Natural killer cell (primary cell): ENCODE measurements around the gene KIRREL1. TPM values are rescaled to one million over a fixed set of nuclear protein-coding genes. Genes with fewer than 3 reads are reported as not detected.

Source experiments
- ATAC-seq, 3 donors: fragments of 150-1000 bp in 2 of 3; fragments of 200-7000 bp in 1 of 3; cut with Tn5 transposase; 1 replicate in 1 of 3; 2 replicates in 2 of 3; pipeline ENCODE4 v1.10.0; 2021; ENCODE audit warnings: mild to moderate bottlenecking in 2 of 3, moderate library complexity in 2 of 3
- DNase-seq, 2 donors: peaks; one replicate each; pipeline versions ENCODE4 v3.0.0 to v3.0.0-alpha.2; 2013 to 2021; ENCODE audit warnings: mixed read lengths in 1 of 2
- H3K27ac ChIP-seq: one replicate; pipeline ENCODE4 v1.5.1; 2013; ENCODE audit warnings: mild to moderate bottlenecking, low read length
- H3K27me3 ChIP-seq: one replicate; pipeline ENCODE4 v1.6.1; 2013; ENCODE audit warnings: low read length; ENCODE audit not compliant: control insufficient read depth, insufficient read depth
- H3K36me3 ChIP-seq: one replicate; pipeline ENCODE4 v1.6.1; 2013; ENCODE audit warnings: low read length; ENCODE audit not compliant: control insufficient read depth, insufficient read depth
- H3K4me1 ChIP-seq: one replicate; pipeline ENCODE4 v1.6.1; 2013; ENCODE audit warnings: low read length; ENCODE audit not compliant: control insufficient read depth, insufficient read depth
- H3K4me3 ChIP-seq: one replicate; pipeline ENCODE4 v1.5.1; 2013; ENCODE audit warnings: low read length
- H3K9me3 ChIP-seq: one replicate; pipeline ENCODE4 v1.6.1; 2013; ENCODE audit warnings: low read length; ENCODE audit not compliant: control insufficient read depth, insufficient read depth
- H3K27ac Mint-ChIP-seq, 2 donors: one replicate each; pipeline ENCODE4 v1.8.0; 2022; ENCODE audit warnings: mild to moderate bottlenecking in 2 of 2, mixed read lengths in 2 of 2, moderate library complexity in 1 of 2
- H3K27me3 Mint-ChIP-seq, 2 donors: one replicate each; pipeline ENCODE4 v1.8.0; 2022; ENCODE audit warnings: low read depth in 2 of 2, mixed read lengths in 2 of 2
- H3K36me3 Mint-ChIP-seq: one replicate; pipeline ENCODE4 v1.8.0; 2022; ENCODE audit warnings: mixed read lengths
- H3K4me1 Mint-ChIP-seq, 2 donors: one replicate each; pipeline ENCODE4 v1.8.0; 2022; ENCODE audit warnings: mixed read lengths in 2 of 2
- H3K4me3 Mint-ChIP-seq: one replicate; pipeline ENCODE4 v1.8.0; 2022; ENCODE audit warnings: mild to moderate bottlenecking, moderate library complexity, mixed read lengths
- H3K9me3 Mint-ChIP-seq, 2 donors: one replicate each; pipeline ENCODE4 v1.8.0; 2022; ENCODE audit warnings: mixed read lengths in 2 of 2
- CTCF ChIP-seq: fragments of 200-600 bp; IDR thresholded peaks from one replicate; pipeline ENCODE4 v1.8.0; 2022; ENCODE audit warnings: antibody characterized with exemption
- WGBS: methylation state at CpG from one replicate; pipeline ENCODE4 v1.1.7; 2013; ENCODE audit warnings: missing lambda C conversion rate; ENCODE audit not compliant: insufficient coverage; 5-methylcytosine and 5-hydroxymethylcytosine counted together
- intact Hi-C: fragments of 100-400 bp; cut with micrococcal nuclease; formaldehyde crosslinking; loops from one replicate; pipeline ENCODE4 v1.14.2; 2022
- total RNA-seq, 4 donors: library from RNA; stranded (reverse); fragments of 120-200 nt in 1 of 4; gene quantifications; one replicate each; pipeline versions ENCODE4 v1.2.3 to v1.2.4, GENCODE V29; 2013 to 2022

The KIRREL1 gene
- total RNA-seq, 3 donors from 2014 or later (not counting 1 experiment from before 2014, with no cell fraction given) = not detected

- Histone ChIP-seq H3K27ac (no peak overlapping the region), H3K4me3 (no peak overlapping the region), H3K4me1 (no peaks in the 10 kb centered on the region), H3K9me3 (no peaks in the 10 kb centered on the region), H3K36me3 (no peaks in the 10 kb centered on the region), H3K27me3 (no peaks in the 10 kb centered on the region)
- no peaks in the 10 kb centered on the region for H3K9me3 Mint-ChIP-seq
- H3K27ac Mint-ChIP-seq = no peak overlapping the region
- no peaks in the 10 kb centered on the region for H3K36me3 Mint-ChIP-seq
- H3K27me3 Mint-ChIP-seq = peaks cover 15 to 31% of the 10 kb centered on the region in 2 donors
- WGBS = 84% methylated on average over 2 of the region's 2 CpGs
- H3K4me3 Mint-ChIP-seq = no peak overlapping the region
- intact Hi-C loops = no loop called here
- DNase-seq (no peak), ATAC-seq (no peak)
- TF ChIP-seq CTCF = no peak
- no peaks in the 10 kb centered on the region for H3K4me1 Mint-ChIP-seq
Observed at GRCh38 chr1:158101455-158101854, 108.0 kb downstream of the KIRREL1 start.

- Histone ChIP-seq H3K27me3 (no peaks in the 10 kb centered on the region), H3K4me3 (no peak overlapping the region), H3K4me1 (no peaks in the 10 kb centered on the region), H3K9me3 (no peaks in the 10 kb centered on the region), H3K36me3 (no peaks in the 10 kb centered on the region), H3K27ac (no peak overlapping the region)
- TF ChIP-seq CTCF = no peak
- Mint-ChIP-seq H3K36me3 (no peaks in the 10 kb centered on the region), H3K9me3 (no peaks in the 10 kb centered on the region), H3K27me3 (peaks cover 15 to 31% of the 10 kb centered on the region in 2 donors), H3K4me3 (no peak overlapping the region), H3K4me1 (no peaks in the 10 kb centered on the region), H3K27ac (no peak overlapping the region)
- intact Hi-C loops = no loop called here
- DNase-seq (no peak), ATAC-seq (no peak)
- 14% methylated on average over 1 of the region's 1 CpG for WGBS
Observed at GRCh38 chr1:158101927-158102326, 108.5 kb downstream of the KIRREL1 start.

- H3K4me3 Mint-ChIP-seq = no peak overlapping the region
- 90% methylated on average over 5 of the region's 6 CpGs for WGBS
- H3K27me3 Mint-ChIP-seq = peaks cover 15 to 39% of the 10 kb centered on the region in 2 donors
- no peak overlapping the region for H3K27ac Mint-ChIP-seq
- no peaks in the 10 kb centered on the region for H3K9me3 Mint-ChIP-seq
- H3K36me3 Mint-ChIP-seq = no peaks in the 10 kb centered on the region
- ATAC-seq (no peak), DNase-seq (no peak)
- Histone ChIP-seq H3K4me3 (no peak overlapping the region), H3K9me3 (no peaks in the 10 kb centered on the region), H3K27me3 (no peaks in the 10 kb centered on the region), H3K27ac (no peak overlapping the region), H3K36me3 (no peaks in the 10 kb centered on the region), H3K4me1 (no peaks in the 10 kb centered on the region)
- no peaks in the 10 kb centered on the region for H3K4me1 Mint-ChIP-seq
- intact Hi-C loops = no loop called here
- TF ChIP-seq CTCF = no peak
Observed at GRCh38 chr1:158102881-158103674, 109.6 kb downstream of the KIRREL1 start.
